Vagina (tissue), 2 donors: Measurements from ENCODE around the gene SPACA6.

Experiments
- CTCF ChIP-seq, 3 experiments: fragments of 450-650 bp in 2 of 3; fragments of 200-600 bp in 1 of 3; sonication (generic) in 1 of 3; IDR thresholded peaks; one replicate each; pipeline ENCODE4 v1.5.1; 2017 to 2019; ENCODE audit warnings: antibody characterized with exemption in 3 of 3, mild to moderate bottlenecking in 2 of 3, moderate library complexity in 2 of 3
- POLR2A ChIP-seq, 2 donors: fragments of 450-650 bp; IDR thresholded peaks; one replicate each; pipeline ENCODE4 v1.6.1; 2017; ENCODE audit warnings: antibody characterized with exemption in 2 of 2, mild to moderate bottlenecking in 2 of 2, moderate library complexity in 2 of 2

DNA sequence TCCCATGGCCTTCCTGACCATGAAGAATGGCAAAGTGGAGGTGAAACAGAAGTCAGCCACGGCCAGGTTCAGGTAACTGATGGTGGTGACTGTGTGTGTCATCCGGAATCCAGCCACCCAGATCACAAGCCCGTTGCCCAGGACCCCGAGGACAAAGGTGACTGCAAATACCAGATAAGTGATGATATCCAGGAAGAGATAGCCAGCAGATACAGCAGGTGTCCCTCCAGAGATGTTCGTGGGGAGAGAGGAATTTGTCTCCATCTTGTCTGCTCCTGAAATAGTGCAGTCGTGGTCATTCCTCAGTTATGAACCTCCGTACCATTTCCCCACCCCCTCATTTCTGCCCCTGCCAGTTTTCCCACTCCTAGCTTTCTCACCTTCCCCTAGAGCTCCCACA is 53.6 kb downstream of the SPACA6 start:
- TF ChIP-seq POLR2A (IDR thresholded peaks at IDR 0.05) (no peak), CTCF (IDR thresholded peaks at IDR 0.05) (no peak)
